K562 (cell line): ENCODE data around the gene KCNN4. TPM values are rescaled to one million over a fixed set of nuclear protein-coding genes. Genes with fewer than 3 reads are reported as not detected.

Experiments
- CBX3 ChIP-seq, 2 experiments: IDR thresholded peaks; 1 replicate in 1 of 2; 2 replicates in 1 of 2; pipeline ENCODE4 v1.6.1; 2012; ENCODE audit warnings: inconsistent platforms in 2 of 2, low read length in 2 of 2, borderline replicate concordance in 1 of 2, control low read depth in 1 of 2
- CTBP1 ChIP-seq: fragments of 450-650 bp; IDR thresholded peaks from 2 replicates; pipeline ENCODE4 v1.6.1; 2016; ENCODE audit warnings: borderline replicate concordance
- HDAC2 ChIP-seq: fragments of 450-650 bp; IDR thresholded peaks from 2 replicates; pipeline ENCODE4 v1.6.1; 2016; ENCODE audit warnings: mild to moderate bottlenecking
- HMG20B ChIP-seq: fragments of 250-450 bp; sonication (Bioruptor Pico); IDR thresholded peaks from 2 replicates; pipeline ENCODE4 v1.5.0; 2021; ENCODE audit warnings: mild to moderate bottlenecking
- KAT7 ChIP-seq: sonication (generic); formaldehyde crosslinking; IDR thresholded peaks from 2 replicates; pipeline ENCODE4 v1.8.0; 2022; ENCODE audit warnings: missing genetic modification reagents, mild to moderate bottlenecking, borderline replicate concordance
- NCOR1 ChIP-seq: fragments of 450-650 bp; IDR thresholded peaks from 2 replicates; pipeline ENCODE4 v1.6.1; 2016; ENCODE audit warnings: mild to moderate bottlenecking, moderate library complexity
- NEUROD1 ChIP-seq: fragments of 150-350 bp; IDR thresholded peaks from 2 replicates; pipeline ENCODE4 v1.6.1; 2014; ENCODE audit warnings: borderline replicate concordance, low read length, low read depth; ENCODE audit not compliant: partially characterized antibody
- SRF ChIP-seq, 2 experiments: fragments of 250-450, 450-650 bp in 1 of 2; sonication (Bioruptor Pico) in 1 of 2; sonication (generic) in 1 of 2; formaldehyde crosslinking; IDR thresholded peaks; 2 replicates each; pipeline versions ENCODE4 v1.5.0 to v1.5.1; 2020 to 2022; ENCODE audit warnings: mild to moderate bottlenecking in 1 of 2, missing genetic modification reagents in 1 of 2
- TEAD4 ChIP-seq, 2 experiments: sonication (generic) in 1 of 2; formaldehyde crosslinking in 1 of 2; IDR thresholded peaks; 2 replicates each; pipeline versions ENCODE4 v1.6.1 to v1.8.0; 2012 to 2022; ENCODE audit warnings: borderline replicate concordance in 1 of 2, inconsistent platforms in 1 of 2, low read length in 1 of 2, mild to moderate bottlenecking in 1 of 2, missing genetic modification reagents in 1 of 2
- ZBTB7A ChIP-seq: IDR thresholded peaks from 2 replicates; pipeline ENCODE4 v1.6.1; 2011; ENCODE audit warnings: low read depth, mild to moderate bottlenecking, low read length, moderate library complexity, borderline replicate concordance; ENCODE audit not compliant: control insufficient read depth
- ZNF124 ChIP-seq: sonication (generic); formaldehyde crosslinking; IDR thresholded peaks from 2 replicates; pipeline ENCODE4 v1.8.1; 2022; ENCODE audit warnings: missing genetic modification reagents
- ZNF224 ChIP-seq: sonication (generic); formaldehyde crosslinking; IDR thresholded peaks from 2 replicates; pipeline ENCODE4 v1.8.0; 2022; ENCODE audit warnings: mild to moderate bottlenecking, missing genetic modification reagents
- polyA plus RNA-seq, 8 experiments: library from polyadenylated mRNA; depleted of rRNA in 4 of 8; stranded (reverse) in 5 of 8; unstranded in 3 of 8; fragments of >200 nt; fragmentation: Nextera tagmentation in 2 of 8; fragmentation: Illumina TruSeq in 1 of 8; extraction: Ambion mirVana in 2 of 8; extraction: Trizol in 1 of 8; gene quantifications; 2 replicates each; pipeline versions ENCODE4 v1.2.1 to v1.2.3, GENCODE V29; 2011 to 2014; ENCODE audit warnings: inconsistent platforms in 1 of 8, missing spikeins in 1 of 8
- total RNA-seq, 7 experiments: library from RNA; depleted of rRNA in 6 of 7; stranded (reverse); fragments of >200 nt in 6 of 7; fragmentation: Illumina TruSeq in 2 of 7; extraction: Trizol in 2 of 7; gene quantifications; 2 replicates each; pipeline versions ENCODE4 v1.2.1 to v1.2.3, GENCODE V29; 2011 to 2021; ENCODE audit warnings: low replicate concordance in 1 of 7
- TF ChIP-seq, protein P1 (sequence below): fragments of 450-650 bp; formaldehyde crosslinking; IDR thresholded peaks from 2 replicates; pipeline ENCODE4 v1.4.0; 2020; ENCODE audit warnings: mild to moderate bottlenecking, moderate library complexity
- TF ChIP-seq, protein P2 (sequence below): fragments of 450-650 bp; IDR thresholded peaks from 2 replicates; pipeline ENCODE4 v1.6.1; 2016; ENCODE audit warnings: mild to moderate bottlenecking, moderate library complexity

KCNN4 gene
- total and polyA plus RNA-seq, 9 of the 15 experiments (the other 6 are each of a cell fraction or from before 2014, with no cell fraction given), result 0.53 to 37.7 (median 25.9) TPM

DNA sequence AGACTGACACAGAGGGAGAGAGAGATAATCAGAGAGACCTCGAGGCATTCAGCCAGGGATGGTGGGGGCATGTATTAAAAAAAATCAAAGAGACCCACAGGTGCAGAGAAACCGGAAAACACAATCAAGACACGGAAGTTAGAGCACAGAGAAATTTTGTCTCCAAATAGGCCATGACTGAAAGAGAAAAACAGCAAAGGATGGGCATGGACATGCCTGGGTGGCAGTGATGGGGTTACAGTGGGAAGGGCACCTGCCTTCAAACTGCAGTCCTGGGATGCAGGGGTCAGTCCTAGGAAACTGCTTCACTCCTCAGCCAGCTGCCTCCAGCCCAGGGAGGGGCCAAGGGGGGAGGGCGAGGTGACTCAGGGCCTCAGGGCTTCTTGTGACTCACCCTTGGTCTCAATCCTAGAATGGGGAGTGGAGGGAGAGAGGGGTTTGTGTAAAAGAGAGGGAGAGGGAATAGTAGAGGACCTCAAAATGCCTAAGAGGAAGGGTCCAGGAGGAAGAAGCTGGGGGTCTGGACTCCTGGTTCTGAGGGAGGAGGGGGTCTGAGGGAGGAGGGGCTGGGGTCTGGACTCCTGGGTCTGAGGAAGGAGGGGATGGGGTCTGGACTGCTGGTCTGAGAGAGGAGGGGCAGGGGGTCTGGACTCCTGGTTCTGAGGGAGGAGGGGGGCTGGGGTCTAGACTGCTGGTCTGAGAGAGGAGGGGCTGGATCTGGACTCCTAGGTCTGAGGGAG lies 3.6 kb upstream of the KCNN4 start (continued):
- peak; percentile 13; the same call in 1 of the 2 replicates for TF ChIP-seq TEAD4 (IDR thresholded peaks at IDR 0.05; ENCODE audit: low read length)
- no peak for TF ChIP-seq TEAD4 (CRISPR knock-in tag; IDR thresholded peaks at IDR 0.05; ENCODE audit: borderline replicate concordance)
- TF ChIP-seq NCOR1, result peak; percentile 50; the same call in 1 of the 2 replicates
- no peak for TF ChIP-seq ZNF224 (CRISPR knock-in tag)
- no peak for TF ChIP-seq ZNF124 (CRISPR knock-in tag)
- 0 out of 3 replicates have a peak, but pooled peaks of 1 of the 2 experiments have one; percentile 48 for TF ChIP-seq CBX3 (IDR thresholded peaks at IDR 0.05; ENCODE audit: borderline replicate concordance in 1 of 2, low read length in 2 of 2)
- peak; percentile 90 for TF ChIP-seq NEUROD1
- peak; percentile 37; the same call in 1 of the 2 replicates for TF ChIP-seq CTBP1
- TF ChIP-seq ZBTB7A, result peak; percentile 89
- TF ChIP-seq HMG20B (CRISPR knock-in tag), result no peak
- peak; percentile 59 for TF ChIP-seq HDAC2
- TF ChIP-seq KAT7 (CRISPR knock-in tag), result no peak
- TF ChIP-seq, protein P1, sequence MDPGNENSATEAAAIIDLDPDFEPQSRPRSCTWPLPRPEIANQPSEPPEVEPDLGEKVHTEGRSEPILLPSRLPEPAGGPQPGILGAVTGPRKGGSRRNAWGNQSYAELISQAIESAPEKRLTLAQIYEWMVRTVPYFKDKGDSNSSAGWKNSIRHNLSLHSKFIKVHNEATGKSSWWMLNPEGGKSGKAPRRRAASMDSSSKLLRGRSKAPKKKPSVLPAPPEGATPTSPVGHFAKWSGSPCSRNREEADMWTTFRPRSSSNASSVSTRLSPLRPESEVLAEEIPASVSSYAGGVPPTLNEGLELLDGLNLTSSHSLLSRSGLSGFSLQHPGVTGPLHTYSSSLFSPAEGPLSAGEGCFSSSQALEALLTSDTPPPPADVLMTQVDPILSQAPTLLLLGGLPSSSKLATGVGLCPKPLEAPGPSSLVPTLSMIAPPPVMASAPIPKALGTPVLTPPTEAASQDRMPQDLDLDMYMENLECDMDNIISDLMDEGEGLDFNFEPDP (CRISPR knock-in tag), result no peak
- TF ChIP-seq, protein P2, sequence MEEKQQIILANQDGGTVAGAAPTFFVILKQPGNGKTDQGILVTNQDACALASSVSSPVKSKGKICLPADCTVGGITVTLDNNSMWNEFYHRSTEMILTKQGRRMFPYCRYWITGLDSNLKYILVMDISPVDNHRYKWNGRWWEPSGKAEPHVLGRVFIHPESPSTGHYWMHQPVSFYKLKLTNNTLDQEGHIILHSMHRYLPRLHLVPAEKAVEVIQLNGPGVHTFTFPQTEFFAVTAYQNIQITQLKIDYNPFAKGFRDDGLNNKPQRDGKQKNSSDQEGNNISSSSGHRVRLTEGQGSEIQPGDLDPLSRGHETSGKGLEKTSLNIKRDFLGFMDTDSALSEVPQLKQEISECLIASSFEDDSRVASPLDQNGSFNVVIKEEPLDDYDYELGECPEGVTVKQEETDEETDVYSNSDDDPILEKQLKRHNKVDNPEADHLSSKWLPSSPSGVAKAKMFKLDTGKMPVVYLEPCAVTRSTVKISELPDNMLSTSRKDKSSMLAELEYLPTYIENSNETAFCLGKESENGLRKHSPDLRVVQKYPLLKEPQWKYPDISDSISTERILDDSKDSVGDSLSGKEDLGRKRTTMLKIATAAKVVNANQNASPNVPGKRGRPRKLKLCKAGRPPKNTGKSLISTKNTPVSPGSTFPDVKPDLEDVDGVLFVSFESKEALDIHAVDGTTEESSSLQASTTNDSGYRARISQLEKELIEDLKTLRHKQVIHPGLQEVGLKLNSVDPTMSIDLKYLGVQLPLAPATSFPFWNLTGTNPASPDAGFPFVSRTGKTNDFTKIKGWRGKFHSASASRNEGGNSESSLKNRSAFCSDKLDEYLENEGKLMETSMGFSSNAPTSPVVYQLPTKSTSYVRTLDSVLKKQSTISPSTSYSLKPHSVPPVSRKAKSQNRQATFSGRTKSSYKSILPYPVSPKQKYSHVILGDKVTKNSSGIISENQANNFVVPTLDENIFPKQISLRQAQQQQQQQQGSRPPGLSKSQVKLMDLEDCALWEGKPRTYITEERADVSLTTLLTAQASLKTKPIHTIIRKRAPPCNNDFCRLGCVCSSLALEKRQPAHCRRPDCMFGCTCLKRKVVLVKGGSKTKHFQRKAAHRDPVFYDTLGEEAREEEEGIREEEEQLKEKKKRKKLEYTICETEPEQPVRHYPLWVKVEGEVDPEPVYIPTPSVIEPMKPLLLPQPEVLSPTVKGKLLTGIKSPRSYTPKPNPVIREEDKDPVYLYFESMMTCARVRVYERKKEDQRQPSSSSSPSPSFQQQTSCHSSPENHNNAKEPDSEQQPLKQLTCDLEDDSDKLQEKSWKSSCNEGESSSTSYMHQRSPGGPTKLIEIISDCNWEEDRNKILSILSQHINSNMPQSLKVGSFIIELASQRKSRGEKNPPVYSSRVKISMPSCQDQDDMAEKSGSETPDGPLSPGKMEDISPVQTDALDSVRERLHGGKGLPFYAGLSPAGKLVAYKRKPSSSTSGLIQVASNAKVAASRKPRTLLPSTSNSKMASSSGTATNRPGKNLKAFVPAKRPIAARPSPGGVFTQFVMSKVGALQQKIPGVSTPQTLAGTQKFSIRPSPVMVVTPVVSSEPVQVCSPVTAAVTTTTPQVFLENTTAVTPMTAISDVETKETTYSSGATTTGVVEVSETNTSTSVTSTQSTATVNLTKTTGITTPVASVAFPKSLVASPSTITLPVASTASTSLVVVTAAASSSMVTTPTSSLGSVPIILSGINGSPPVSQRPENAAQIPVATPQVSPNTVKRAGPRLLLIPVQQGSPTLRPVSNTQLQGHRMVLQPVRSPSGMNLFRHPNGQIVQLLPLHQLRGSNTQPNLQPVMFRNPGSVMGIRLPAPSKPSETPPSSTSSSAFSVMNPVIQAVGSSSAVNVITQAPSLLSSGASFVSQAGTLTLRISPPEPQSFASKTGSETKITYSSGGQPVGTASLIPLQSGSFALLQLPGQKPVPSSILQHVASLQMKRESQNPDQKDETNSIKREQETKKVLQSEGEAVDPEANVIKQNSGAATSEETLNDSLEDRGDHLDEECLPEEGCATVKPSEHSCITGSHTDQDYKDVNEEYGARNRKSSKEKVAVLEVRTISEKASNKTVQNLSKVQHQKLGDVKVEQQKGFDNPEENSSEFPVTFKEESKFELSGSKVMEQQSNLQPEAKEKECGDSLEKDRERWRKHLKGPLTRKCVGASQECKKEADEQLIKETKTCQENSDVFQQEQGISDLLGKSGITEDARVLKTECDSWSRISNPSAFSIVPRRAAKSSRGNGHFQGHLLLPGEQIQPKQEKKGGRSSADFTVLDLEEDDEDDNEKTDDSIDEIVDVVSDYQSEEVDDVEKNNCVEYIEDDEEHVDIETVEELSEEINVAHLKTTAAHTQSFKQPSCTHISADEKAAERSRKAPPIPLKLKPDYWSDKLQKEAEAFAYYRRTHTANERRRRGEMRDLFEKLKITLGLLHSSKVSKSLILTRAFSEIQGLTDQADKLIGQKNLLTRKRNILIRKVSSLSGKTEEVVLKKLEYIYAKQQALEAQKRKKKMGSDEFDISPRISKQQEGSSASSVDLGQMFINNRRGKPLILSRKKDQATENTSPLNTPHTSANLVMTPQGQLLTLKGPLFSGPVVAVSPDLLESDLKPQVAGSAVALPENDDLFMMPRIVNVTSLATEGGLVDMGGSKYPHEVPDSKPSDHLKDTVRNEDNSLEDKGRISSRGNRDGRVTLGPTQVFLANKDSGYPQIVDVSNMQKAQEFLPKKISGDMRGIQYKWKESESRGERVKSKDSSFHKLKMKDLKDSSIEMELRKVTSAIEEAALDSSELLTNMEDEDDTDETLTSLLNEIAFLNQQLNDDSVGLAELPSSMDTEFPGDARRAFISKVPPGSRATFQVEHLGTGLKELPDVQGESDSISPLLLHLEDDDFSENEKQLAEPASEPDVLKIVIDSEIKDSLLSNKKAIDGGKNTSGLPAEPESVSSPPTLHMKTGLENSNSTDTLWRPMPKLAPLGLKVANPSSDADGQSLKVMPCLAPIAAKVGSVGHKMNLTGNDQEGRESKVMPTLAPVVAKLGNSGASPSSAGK, result no peak
- peak in 1 of 2 experiments; percentile 50; a peak in 1 of 4 replicates for TF ChIP-seq SRF (CRISPR knock-in tag; IDR thresholded peaks at IDR 0.05)
